HepG2 (cell line): ENCODE data around the gene NARS2. TPM values are rescaled to one million over a fixed set of nuclear protein-coding genes. Genes with fewer than 3 reads are reported as not detected.
"Not testable (repeated sequence)": the region's sequence is repeated elsewhere in the genome, so short reads cannot be mapped to it uniquely, and the experiment has no call there.

Experiments used
- ATAC-seq: fragments of 200-7000 bp; cut with Tn5 transposase; 3 replicates; pipeline ENCODE4 v1.9.1; 2020; ENCODE audit warnings: mild to moderate bottlenecking, moderate library complexity
- BruUV-seq: library from RNA; stranded (reverse); fragments of 400-500 nt; replicated peaks from 2 replicates; lab custom pipeline; 2021; lab: Mats Ljungman, UMichigan
- CTCF ChIA-PET: fragments of 300-600 bp; formaldehyde crosslinking; extraction: SDS; loops from one replicate; lab custom pipeline; 2021; ENCODE audit warnings: low total read pairs, inconsistent platforms, low intra/inter-chr PET ratio; lab: Yijun Ruan, JAX
- POLR2A ChIA-PET: fragments of 350-600 bp; sonication (Branson Sonifier 250); formaldehyde crosslinking; loops from one replicate; lab custom pipeline; 2020; ENCODE audit warnings: antibody characterized with exemption, inconsistent platforms; lab: Yijun Ruan, JAX
- DNase-seq: peaks from one replicate; pipeline ENCODE4 v3.0.0-alpha.2; 2015; ENCODE audit warnings: low spot score
- FAIRE-seq: peaks from 3 replicates; lab custom pipeline; 2011; peaks lifted over from hg19 to GRCh38; lab: Jason Lieb, UNC
- H2AFZ ChIP-seq: one replicate; pipeline ENCODE4 v1.6.1; 2011; ENCODE audit warnings: low read length, inconsistent platforms
- H3K27ac ChIP-seq: fragments of 300-600 bp; 3 replicates; pipeline ENCODE4 v1.8.0; 2011; ENCODE audit warnings: mixed run types, mild to moderate bottlenecking, mixed read lengths, low read length, inconsistent platforms; ENCODE audit not compliant: insufficient read depth; ENCODE audit errors: extremely low read length
- H3K27me3 ChIP-seq, 2 experiments: fragments of 200-600 bp in 1 of 2; 2 replicates in 1 of 2; 3 replicates in 1 of 2; pipeline versions ENCODE4 v1.6.0 to v1.8.0; 2011; ENCODE audit warnings: low read length in 2 of 2, mild to moderate bottlenecking in 2 of 2, moderate library complexity in 2 of 2, inconsistent platforms in 1 of 2; ENCODE audit not compliant: insufficient read depth in 2 of 2, control insufficient read depth in 1 of 2
- H3K36me3 ChIP-seq, 2 experiments: fragments of 200-600 bp in 1 of 2; replicated peaks in 1 of 2; 2 replicates in 1 of 2; 3 replicates in 1 of 2; pipeline versions ENCODE4 v1.5.1 to v1.8.0; 2011; ENCODE audit warnings: low read length in 2 of 2, inconsistent platforms in 1 of 2; ENCODE audit not compliant: insufficient read depth in 2 of 2, control insufficient read depth in 1 of 2
- H3K4me1 ChIP-seq: 2 replicates; pipeline ENCODE4 v1.5.1; 2012; ENCODE audit warnings: low read length, inconsistent platforms; ENCODE audit not compliant: insufficient read depth
- H3K4me2 ChIP-seq: 2 replicates; pipeline ENCODE4 v1.6.0; 2011; ENCODE audit warnings: low read depth, low read length, inconsistent platforms
- H3K4me3 ChIP-seq, 3 experiments: fragments of 200-600 bp in 1 of 3; sonication (generic), shearing (Covaris generic) in 1 of 3; replicated peaks in 1 of 3; 2 replicates each; pipeline ENCODE4 v1.5.1; 2011 to 2016; ENCODE audit warnings: low read length in 3 of 3, inconsistent platforms in 2 of 3, low read depth in 2 of 3, mild to moderate bottlenecking in 2 of 3, control low read depth in 1 of 3, mixed read lengths in 1 of 3; ENCODE audit not compliant: insufficient read depth in 1 of 3
- H3K79me2 ChIP-seq: one replicate; pipeline ENCODE4 v1.6.1; 2011; ENCODE audit warnings: low read length, inconsistent platforms; ENCODE audit not compliant: insufficient read depth
- H3K9ac ChIP-seq: 2 replicates; pipeline ENCODE4 v1.6.0; 2011; ENCODE audit warnings: mild to moderate bottlenecking, low read depth, low read length, inconsistent platforms; ENCODE audit not compliant: insufficient read depth
- H3K9me3 ChIP-seq: 2 replicates; pipeline ENCODE4 v1.5.1; 2012; ENCODE audit warnings: mild to moderate bottlenecking, low read length
- H4K20me1 ChIP-seq: 2 replicates; pipeline ENCODE4 v1.6.0; 2011; ENCODE audit warnings: inconsistent platforms, mild to moderate bottlenecking, low read length, moderate library complexity; ENCODE audit not compliant: insufficient read depth
- ARNTL ChIP-seq: sonication (generic); formaldehyde crosslinking; IDR thresholded peaks from 2 replicates; pipeline ENCODE4 v1.4.0; 2020; ENCODE audit warnings: mild to moderate bottlenecking, missing genetic modification reagents
- GATAD2A ChIP-seq: IDR thresholded peaks from 2 replicates; pipeline ENCODE4 v1.6.1; 2016
- KDM3A ChIP-seq: IDR thresholded peaks from 2 replicates; pipeline ENCODE4 v1.6.1; 2018; ENCODE audit warnings: low read depth, missing compliant biosample characterization
- NFYC ChIP-seq: IDR thresholded peaks from 2 replicates; pipeline ENCODE4 v1.6.1; 2016; ENCODE audit warnings: missing genetic modification reagents, missing compliant biosample characterization
- ONECUT2 ChIP-seq: sonication (generic); formaldehyde crosslinking; IDR thresholded peaks from 2 replicates; pipeline ENCODE4 v1.4.0; 2020; ENCODE audit warnings: missing genetic modification reagents
- PATZ1 ChIP-seq: sonication (generic); formaldehyde crosslinking; IDR thresholded peaks from 2 replicates; pipeline ENCODE4 v1.4.0; 2020; ENCODE audit warnings: missing genetic modification reagents
- ZNF274 ChIP-seq: sonication (generic); formaldehyde crosslinking; IDR thresholded peaks from 2 replicates; pipeline ENCODE4 v1.5.1; 2020; ENCODE audit warnings: mild to moderate bottlenecking, missing genetic modification reagents
- ZNF496 ChIP-seq: sonication (generic); formaldehyde crosslinking; IDR thresholded peaks from 2 replicates; pipeline ENCODE4 v1.8.1; 2023; ENCODE audit warnings: mild to moderate bottlenecking, moderate library complexity, missing genetic modification reagents; ENCODE audit not compliant: insufficient replicate concordance
- ZNF570 ChIP-seq: sonication (generic); formaldehyde crosslinking; IDR thresholded peaks from 2 replicates; pipeline ENCODE4 v1.4.0; 2020; ENCODE audit warnings: mild to moderate bottlenecking, missing genetic modification reagents, borderline replicate concordance
- ZNF672 ChIP-seq: sonication (generic); formaldehyde crosslinking; IDR thresholded peaks from 2 replicates; pipeline ENCODE4 v1.8.1; 2022; ENCODE audit warnings: missing genetic modification reagents
- ZNF790 ChIP-seq: sonication (generic); formaldehyde crosslinking; IDR thresholded peaks from 2 replicates; pipeline ENCODE4 v1.8.0; 2022; ENCODE audit warnings: missing genetic modification reagents, mild to moderate bottlenecking, borderline replicate concordance
- ZNF792 ChIP-seq: IDR thresholded peaks from 2 replicates; pipeline ENCODE4 v1.6.1; 2016
- ZXDC ChIP-seq: sonication (generic); formaldehyde crosslinking; IDR thresholded peaks from 2 replicates; pipeline ENCODE4 v1.5.0; 2020; ENCODE audit warnings: mild to moderate bottlenecking, missing genetic modification reagents
- WGBS: methylation state at CpG from one replicate; pipeline ENCODE4 v1.1.6; 2017; ENCODE audit warnings: low lambda C conversion rate; 5-methylcytosine and 5-hydroxymethylcytosine counted together
- in situ Hi-C: cut with HindIII; loops from 2 replicates; pipeline ENCODE4 v1.10.0; 2017; ENCODE audit warnings: low pct_unique_long_range_greater_than_20kb; ENCODE audit not compliant: extremely low pct_ligation_motif_present
- intact Hi-C: fragments of 100-400 bp; cut with micrococcal nuclease; formaldehyde crosslinking; loops from one replicate; pipeline ENCODE4 v1.10.0; 2022; ENCODE audit not compliant: unreplicated experiment
- polyA plus RNA-seq, 8 experiments: library from polyadenylated mRNA; depleted of rRNA in 3 of 8; stranded (reverse) in 7 of 8; unstranded in 1 of 8; fragments of >200 nt; fragmentation: Illumina TruSeq in 4 of 8; extraction: Trizol in 4 of 8; gene quantifications; 2 replicates each; pipeline versions ENCODE4 v1.2.1 to v1.2.3, GENCODE V29; 2011 to 2016; ENCODE audit warnings: low read depth in 4 of 8, missing spikeins in 1 of 8, mixed read lengths in 1 of 8; ENCODE audit not compliant: insufficient read depth in 1 of 8
- total RNA-seq, 5 experiments: library from RNA; depleted of rRNA; stranded (reverse); fragments of >200 nt; fragmentation: Illumina TruSeq; extraction: Trizol; gene quantifications; 2 replicates each; pipeline ENCODE4 v1.2.3, GENCODE V29; 2016; ENCODE audit warnings: low read depth in 1 of 5

Gene NARS2
- total and polyA plus RNA-seq, 2 of the 13 experiments (the other 11 are each of a cell fraction or from before 2014, with no cell fraction given), result 45.9 to 65.0 TPM

GRCh38 chr11:78514922-78515502 is 59.7 kb downstream of the NARS2 start (continued):
- TF ChIP-seq ZNF672, result no peak
- TF ChIP-seq GATAD2A (CRISPR knock-in tag), result no peak

- H4K20me1 ChIP-seq, ATAC-seq, H3K4me3 ChIP-seq, H3K4me2 ChIP-seq, H3K27ac ChIP-seq, DNase-seq, H3K27me3 ChIP-seq, FAIRE-seq, H2AFZ ChIP-seq, H3K9ac ChIP-seq, in situ Hi-C loops, BruUV-seq, H3K4me1 ChIP-seq, intact Hi-C loops, H3K9me3 ChIP-seq, H3K79me2 ChIP-seq, CTCF ChIA-PET, POLR2A ChIA-PET: not testable (repeated sequence)
- 95% methylated on average over 5 of the region's 5 CpGs for WGBS
- peaks cover 3 to 24% of the 10 kb centered on the region in 2 experiments; a peak in 2 of 5 replicates for H3K36me3 ChIP-seq
Measured at GRCh38 chr11:78513085-78513484, 61.6 kb downstream of the NARS2 start.

GRCh38 chr11:78510597-78510996 is 64.1 kb downstream of the NARS2 start:
- BruUV-seq, result no TSS peak
- 96% methylated on average over 4 of the region's 4 CpGs for WGBS
- in situ Hi-C loops, result no loop called here
- H3K79me2 ChIP-seq, result no peaks in the 10 kb centered on the region
- no peak overlapping the region for H3K9ac ChIP-seq
- no peaks in the 10 kb centered on the region for H3K9me3 ChIP-seq
- no peak overlapping the region for H3K27ac ChIP-seq
- POLR2A ChIA-PET, result no interaction called here
- no peak overlapping the region for H3K4me3 ChIP-seq
- FAIRE-seq (no peak), DNase-seq (no peak), ATAC-seq (no peak)
- H3K36me3 ChIP-seq, result peaks cover 2 to 10% of the 10 kb centered on the region in 2 experiments; a peak in 1 of 5 replicates
- CTCF ChIA-PET, result no interaction called here
- H2AFZ ChIP-seq, result no peak overlapping the region
- peaks cover 9% of the 10 kb centered on the region; the same call in 1 of the 2 replicates for H4K20me1 ChIP-seq
- H3K4me2 ChIP-seq, result no peak overlapping the region
- intact Hi-C loops, result no loop called here
- no peaks in the 10 kb centered on the region for H3K27me3 ChIP-seq
- H3K4me1 ChIP-seq, result 0 out of 2 replicates have a peak, but pooled peaks cover 5% of the 10 kb centered on the region
- TF ChIP-seq ZNF496 (CRISPR knock-in tag), result no peak
- TF ChIP-seq ZNF792 (CRISPR knock-in tag), result no peak
- TF ChIP-seq ARNTL (CRISPR knock-in tag), result no peak
- TF ChIP-seq ZXDC (CRISPR knock-in tag), result no peak
- no peak for TF ChIP-seq KDM3A (CRISPR knock-in tag)
- TF ChIP-seq ZNF570 (CRISPR knock-in tag), result no peak
- no peak for TF ChIP-seq ZNF790
- TF ChIP-seq ONECUT2 (CRISPR knock-in tag), result no peak
- no peak for TF ChIP-seq PATZ1
- TF ChIP-seq ZNF274 (CRISPR knock-in tag), result no peak
- no peak for TF ChIP-seq NFYC (CRISPR knock-in tag)
